ENCODE data around the gene RAG2.

DNA sequence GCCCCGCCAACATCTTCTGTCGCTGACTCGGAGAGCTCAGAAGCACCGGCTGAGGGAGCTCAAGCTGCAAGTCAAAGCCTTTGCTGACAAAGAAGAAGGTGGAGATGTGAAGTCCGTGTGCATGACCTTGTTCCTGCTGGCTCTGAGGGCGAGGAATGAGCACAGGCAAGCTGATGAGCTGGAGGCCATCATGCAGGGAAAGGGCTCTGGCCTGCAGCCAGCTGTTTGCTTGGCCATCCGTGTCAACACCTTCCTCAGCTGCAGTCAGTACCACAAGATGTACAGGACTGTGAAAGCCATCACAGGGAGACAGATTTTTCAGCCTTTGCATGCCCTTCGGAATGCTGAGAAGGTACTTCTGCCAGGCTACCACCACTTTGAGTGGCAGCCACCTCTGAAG, 23.6 kb downstream of the RAG2 start:
- TF ChIP-seq CTCF (conservative IDR thresholded peaks at IDR 0.05 in 1 of 2, IDR thresholded peaks at IDR 0.05 in 1 of 2; ENCODE audit: extremely low read depth in 1 of 2, insufficient read depth in 1 of 2, low read depth in 1 of 2, low read length in 2 of 2) (no peak), EZH2 (IDR thresholded peaks at IDR 0.05; ENCODE audit: borderline replicate concordance, low read length) (no peak)

Measured in mammary epithelial cell (primary cell).